Mesenchymal stem cell (in vitro differentiated cells and primary cell): ENCODE measurements around the gene PRKCQ.

ENCODE experiments used
- DNase-seq: peaks from one replicate; pipeline ENCODE4 v3.0.0-alpha.2; 2013
- H2AFZ ChIP-seq: one replicate; pipeline ENCODE4 v1.6.1; 2013; ENCODE audit warnings: low read depth, mild to moderate bottlenecking, control low read depth, inconsistent platforms, low read length, moderate library complexity
- H2AK5ac ChIP-seq: 2 replicates; pipeline ENCODE4 v1.6.1; 2013; ENCODE audit warnings: low read length, moderate library complexity, mild to moderate bottlenecking, inconsistent platforms; ENCODE audit not compliant: severe bottlenecking
- H2BK120ac ChIP-seq: one replicate; pipeline ENCODE4 v1.6.1; 2013; ENCODE audit warnings: low read depth, mild to moderate bottlenecking, inconsistent platforms, low read length, moderate library complexity
- H2BK12ac ChIP-seq, 2 experiments: one replicate each; pipeline ENCODE4 v1.6.1; 2013; ENCODE audit warnings: inconsistent platforms in 2 of 2, low read length in 2 of 2, mild to moderate bottlenecking in 2 of 2, moderate library complexity in 2 of 2, control low read depth in 1 of 2
- H2BK15ac ChIP-seq: one replicate; pipeline ENCODE4 v1.6.1; 2013; ENCODE audit warnings: mild to moderate bottlenecking, low read depth, inconsistent platforms; ENCODE audit not compliant: poor library complexity, severe bottlenecking
- H2BK5ac ChIP-seq: 2 replicates; pipeline ENCODE4 v1.6.1; 2013; ENCODE audit warnings: low read depth, mild to moderate bottlenecking, low read length, control low read depth, inconsistent platforms; ENCODE audit not compliant: poor library complexity, severe bottlenecking
- H3K14ac ChIP-seq, 2 experiments: one replicate each; pipeline ENCODE4 v1.6.1; 2013; ENCODE audit warnings: inconsistent platforms in 2 of 2, low read length in 2 of 2, control low read depth in 1 of 2, mild to moderate bottlenecking in 1 of 2, moderate library complexity in 1 of 2
- H3K18ac ChIP-seq, 2 experiments: one replicate each; pipeline ENCODE4 v1.6.1; 2013; ENCODE audit warnings: inconsistent platforms in 2 of 2, low read length in 2 of 2, control low read depth in 1 of 2, low read depth in 1 of 2, mild to moderate bottlenecking in 1 of 2
- H3K23ac ChIP-seq, 2 experiments: one replicate each; pipeline ENCODE4 v1.6.1; 2013; ENCODE audit warnings: inconsistent platforms in 2 of 2, low read length in 2 of 2, mild to moderate bottlenecking in 2 of 2, moderate library complexity in 2 of 2, control low read depth in 1 of 2
- H3K27ac ChIP-seq: 2 replicates; pipeline ENCODE4 v1.5.1; 2013; ENCODE audit warnings: mild to moderate bottlenecking, moderate library complexity, low read length, control low read depth, inconsistent platforms; ENCODE audit not compliant: poor library complexity, severe bottlenecking
- H3K27me3 ChIP-seq, 2 experiments: 2 replicates each; pipeline versions ENCODE4 v1.6.1 to v1.7.0; 2013; ENCODE audit warnings: low read length in 2 of 2, mild to moderate bottlenecking in 2 of 2, moderate library complexity in 2 of 2, control low read depth in 1 of 2, inconsistent platforms in 1 of 2; ENCODE audit not compliant: control insufficient read depth in 1 of 2, insufficient read depth in 1 of 2
- H3K36me3 ChIP-seq, 2 experiments: 2 replicates each; pipeline versions ENCODE4 v1.6.1 to v1.7.0; 2013; ENCODE audit warnings: low read length in 2 of 2, control low read depth in 1 of 2, inconsistent platforms in 1 of 2, low read depth in 1 of 2, mild to moderate bottlenecking in 1 of 2; ENCODE audit not compliant: insufficient read depth in 2 of 2, control insufficient read depth in 1 of 2
- H3K4ac ChIP-seq, 2 experiments: one replicate each; pipeline ENCODE4 v1.6.1; 2013; ENCODE audit warnings: inconsistent platforms in 2 of 2, low read length in 2 of 2, mild to moderate bottlenecking in 2 of 2, moderate library complexity in 2 of 2, control low read depth in 1 of 2, low read depth in 1 of 2
- H3K4me1 ChIP-seq: 2 replicates; pipeline ENCODE4 v1.6.1; 2013; ENCODE audit warnings: low read depth, low read length, control low read depth; ENCODE audit not compliant: control insufficient read depth, insufficient read depth
- H3K4me2 ChIP-seq: 2 replicates; pipeline ENCODE4 v1.6.1; 2013; ENCODE audit warnings: low read length, mild to moderate bottlenecking, inconsistent platforms; ENCODE audit not compliant: poor library complexity, severe bottlenecking
- H3K4me3 ChIP-seq, 2 experiments: 2 replicates each; pipeline versions ENCODE4 v1.5.1 to v1.7.0; 2013; ENCODE audit warnings: low read length in 2 of 2, mild to moderate bottlenecking in 2 of 2, control low read depth in 1 of 2, low read depth in 1 of 2; ENCODE audit not compliant: insufficient read depth in 1 of 2
- H3K79me1 ChIP-seq: replicated peaks from 2 replicates; pipeline ENCODE4 v1.6.1; 2013; ENCODE audit warnings: mild to moderate bottlenecking, control low read depth, low read length, inconsistent platforms; ENCODE audit not compliant: poor library complexity, severe bottlenecking
- H3K9ac ChIP-seq: 2 replicates; pipeline ENCODE4 v1.7.0; 2013; ENCODE audit warnings: mild to moderate bottlenecking, low read length, moderate library complexity
- H3K9me3 ChIP-seq: 2 replicates; pipeline ENCODE4 v1.7.0; 2013; ENCODE audit warnings: mild to moderate bottlenecking, low read length; ENCODE audit not compliant: control insufficient read depth
- H4K8ac ChIP-seq: one replicate; pipeline ENCODE4 v1.6.1; 2013; ENCODE audit warnings: inconsistent platforms, mild to moderate bottlenecking, low read length, moderate library complexity
- H4K91ac ChIP-seq: one replicate; pipeline ENCODE4 v1.6.1; 2013; ENCODE audit warnings: mild to moderate bottlenecking, low read length, inconsistent platforms
- WGBS: methylation state at CpG from one replicate; pipeline ENCODE4 v1.1.7; 2013; ENCODE audit warnings: mixed read lengths; 5-methylcytosine and 5-hydroxymethylcytosine counted together

Gene PRKCQ

GRCh38 chr10:6597478-6597877 is 17.4 kb upstream of the PRKCQ start:
- Histone ChIP-seq H3K18ac (no peak overlapping the region), H2BK120ac (no peak overlapping the region), H3K27ac (no peak overlapping the region), H3K4me1 (no peaks in the 10 kb centered on the region), H2AK5ac (no peak overlapping the region), H3K14ac (no peak overlapping the region), H3K4me2 (no peak overlapping the region), H3K79me1 (no peaks in the 10 kb centered on the region), H3K9ac (no peak overlapping the region), H2BK15ac (no peak overlapping the region), H4K8ac (no peak overlapping the region), H3K23ac (no peak overlapping the region), H3K4me3 (no peak overlapping the region), H2BK12ac (no peak overlapping the region), H2BK5ac (no peak overlapping the region), H3K36me3 (no peaks in the 10 kb centered on the region), H3K27me3 (peaks cover 6 to 12% of the 10 kb centered on the region in 2 experiments), H2AFZ (no peak overlapping the region), H4K91ac (no peak overlapping the region), H3K9me3 (no peaks in the 10 kb centered on the region), H3K4ac (no peak overlapping the region)
- no peak for DNase-seq
- WGBS = 60% methylated on average over 1 of the region's 5 CpGs

DNA sequence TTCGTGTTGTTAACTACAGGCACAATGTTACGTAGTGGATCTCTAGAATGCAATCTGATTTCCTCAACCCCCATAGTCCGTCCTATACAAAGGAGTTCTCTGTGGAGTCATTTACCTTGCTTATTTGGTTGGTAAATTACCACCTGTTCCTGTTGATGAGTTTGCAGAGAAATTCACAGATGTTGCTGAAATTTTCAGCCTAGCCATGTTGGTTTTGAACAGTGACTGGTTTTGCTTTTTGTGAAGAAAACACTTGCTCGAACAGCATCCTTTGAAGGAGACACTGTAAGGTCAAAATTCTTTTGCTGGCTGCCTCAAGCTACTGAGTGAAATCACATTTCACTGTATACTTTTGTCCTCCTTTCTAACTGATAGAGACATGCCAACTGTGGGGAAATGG is 15.4 kb upstream of the PRKCQ start:
- H2AFZ ChIP-seq = no peak overlapping the region
- no peaks in the 10 kb centered on the region for H3K9me3 ChIP-seq
- no peak overlapping the region for H3K4me2 ChIP-seq
- 91% methylated on average over 4 of the region's 4 CpGs for WGBS
- H3K4me3 ChIP-seq = no peak overlapping the region
- no peak overlapping the region for H3K27ac ChIP-seq
- H3K23ac ChIP-seq = no peak overlapping the region
- H3K4me1 ChIP-seq = no peaks in the 10 kb centered on the region
- no peak overlapping the region for H2BK12ac ChIP-seq
- H4K91ac ChIP-seq = no peak overlapping the region
- H2AK5ac ChIP-seq = no peak overlapping the region
- no peak overlapping the region for H4K8ac ChIP-seq
- H2BK5ac ChIP-seq = no peak overlapping the region
- no peak overlapping the region for H2BK120ac ChIP-seq
- H3K14ac ChIP-seq = no peak overlapping the region
- no peaks in the 10 kb centered on the region for H3K36me3 ChIP-seq
- no peak overlapping the region for H3K18ac ChIP-seq
- peaks cover 6 to 20% of the 10 kb centered on the region in 2 experiments for H3K27me3 ChIP-seq
- DNase-seq = no peak
- H3K9ac ChIP-seq = no peak overlapping the region
- H2BK15ac ChIP-seq = no peak overlapping the region
- H3K4ac ChIP-seq = no peak overlapping the region
- H3K79me1 ChIP-seq = no peaks in the 10 kb centered on the region

GRCh38 chr10:6593241-6593671 is 13.2 kb upstream of the PRKCQ start:
- H4K8ac ChIP-seq = no peak overlapping the region
- no peak overlapping the region for H3K14ac ChIP-seq
- H3K27ac ChIP-seq = no peak overlapping the region
- no peak overlapping the region for H3K4me2 ChIP-seq
- no peak overlapping the region for H3K4ac ChIP-seq
- no peak overlapping the region for H3K4me3 ChIP-seq
- no peak overlapping the region for H4K91ac ChIP-seq
- no peak overlapping the region for H3K23ac ChIP-seq
- no peak overlapping the region for H2AFZ ChIP-seq
- H2BK120ac ChIP-seq = no peak overlapping the region
- no peaks in the 10 kb centered on the region for H3K9me3 ChIP-seq
- H2BK12ac ChIP-seq = no peak overlapping the region
- 80% methylated on average over 7 of the region's 7 CpGs for WGBS
- no peak overlapping the region for H3K9ac ChIP-seq
- no peak overlapping the region for H2BK15ac ChIP-seq
- H3K27me3 ChIP-seq = peaks cover 0 to 29% of the 10 kb centered on the region in 2 experiments
- H3K79me1 ChIP-seq = no peaks in the 10 kb centered on the region
- H3K18ac ChIP-seq = no peak overlapping the region
- no peaks in the 10 kb centered on the region for H3K4me1 ChIP-seq
- no peak overlapping the region for H2AK5ac ChIP-seq
- no peak for DNase-seq
- H2BK5ac ChIP-seq = no peak overlapping the region
- H3K36me3 ChIP-seq = no peaks in the 10 kb centered on the region

- no peak overlapping the region for H2AK5ac ChIP-seq
- H2AFZ ChIP-seq = no peak overlapping the region
Observed at GRCh38 chr10:6592080-6592479, 12.0 kb upstream of the PRKCQ start.

More at GRCh38 chr10:6592080-6592479, 12.0 kb upstream of the PRKCQ start:
- no peak for DNase-seq
- peaks cover 0 to 36% of the 10 kb centered on the region in 2 experiments for H3K27me3 ChIP-seq
- no peak overlapping the region for H3K4ac ChIP-seq
- no peak overlapping the region for H2BK15ac ChIP-seq
- no peak overlapping the region for H2BK5ac ChIP-seq
- no peak overlapping the region for H2BK120ac ChIP-seq
- no peaks in the 10 kb centered on the region for H3K36me3 ChIP-seq
- H3K14ac ChIP-seq = no peak overlapping the region
- H3K18ac ChIP-seq = no peak overlapping the region
- H3K27ac ChIP-seq = no peak overlapping the region
- H3K79me1 ChIP-seq = no peaks in the 10 kb centered on the region
- H3K4me1 ChIP-seq = no peaks in the 10 kb centered on the region
- H3K23ac ChIP-seq = no peak overlapping the region
- H3K4me2 ChIP-seq = no peak overlapping the region
- H3K4me3 ChIP-seq = no peak overlapping the region
- no peak overlapping the region for H3K9ac ChIP-seq
- no peak overlapping the region for H4K91ac ChIP-seq
- no peak overlapping the region for H4K8ac ChIP-seq
- H3K9me3 ChIP-seq = no peaks in the 10 kb centered on the region
- no peak overlapping the region for H2BK12ac ChIP-seq
